ENCODE data around the gene GRID1. TPM values are rescaled to one million over a fixed set of nuclear protein-coding genes. Genes with fewer than 3 reads are reported as not detected.

GRID1 gene
- polyA plus RNA-seq, 3 donors, result 1.6 to 2.2 (median 1.7) TPM

DNA sequence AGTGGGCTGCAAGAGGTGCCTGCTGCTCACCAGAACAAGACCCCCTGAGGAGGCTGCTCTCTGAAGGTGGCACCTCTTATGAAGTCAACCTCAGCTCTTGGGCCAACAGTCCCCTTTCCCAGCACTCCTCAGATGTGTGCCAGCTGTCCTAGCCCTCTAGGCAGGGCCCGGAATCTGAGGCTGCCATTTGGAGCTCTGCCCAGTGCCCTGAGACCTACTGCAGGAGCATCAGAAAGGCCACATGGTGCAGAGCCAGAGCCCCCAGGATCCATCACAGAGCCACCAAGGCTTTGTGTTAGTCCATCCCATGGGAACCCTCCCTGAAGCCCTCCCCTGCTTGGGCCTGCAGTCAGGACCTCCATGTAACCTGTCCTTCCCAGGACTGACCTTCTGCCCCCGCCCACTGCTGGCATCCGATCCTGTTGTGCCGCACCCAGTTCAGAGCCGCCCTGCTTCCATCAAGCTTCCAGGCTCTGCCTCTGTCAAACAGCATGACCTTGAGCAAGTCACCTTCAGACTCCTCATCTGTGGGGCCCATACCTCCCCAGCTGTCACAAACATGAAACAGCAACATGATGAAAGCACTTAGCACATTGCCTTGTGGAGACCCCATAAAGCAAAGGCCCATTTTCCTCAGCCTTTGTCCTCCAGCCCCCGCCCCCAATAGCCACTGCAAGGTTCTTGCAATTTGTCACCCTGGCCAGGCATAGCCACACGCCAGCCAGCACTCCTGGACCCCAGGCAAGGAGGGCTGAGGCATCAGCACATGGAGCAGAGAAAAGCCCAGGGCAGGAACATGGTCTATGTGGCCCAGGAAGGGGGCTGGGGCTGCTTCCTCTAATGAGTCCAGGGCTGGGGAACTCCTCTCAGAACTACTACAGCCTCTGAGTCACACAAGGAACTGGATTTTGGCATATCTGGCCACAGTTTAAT, 51.7 kb downstream of the GRID1 start:
- no peak for DNase-seq

DNA sequence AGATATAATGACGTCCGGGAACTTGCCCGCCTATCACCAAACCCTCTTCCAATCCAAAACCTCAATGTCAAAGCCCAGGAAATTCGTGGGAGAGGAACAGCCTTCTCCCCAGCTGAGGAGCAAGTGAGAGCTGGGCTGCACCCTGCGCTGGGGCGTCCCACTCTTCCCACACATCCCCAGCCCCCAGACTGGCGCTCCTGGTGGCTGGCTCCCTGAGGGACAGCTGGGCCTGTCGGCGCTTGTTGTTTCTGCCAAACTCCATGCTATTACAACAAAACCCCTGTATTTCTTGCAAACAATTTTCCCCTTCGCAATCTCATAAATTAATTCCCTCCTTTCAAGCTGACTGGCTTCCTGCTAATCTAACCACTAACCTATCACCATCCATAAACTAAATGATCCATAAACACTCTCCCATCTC, 53.0 kb downstream of the GRID1 start:
- no peak for DNase-seq

DNA sequence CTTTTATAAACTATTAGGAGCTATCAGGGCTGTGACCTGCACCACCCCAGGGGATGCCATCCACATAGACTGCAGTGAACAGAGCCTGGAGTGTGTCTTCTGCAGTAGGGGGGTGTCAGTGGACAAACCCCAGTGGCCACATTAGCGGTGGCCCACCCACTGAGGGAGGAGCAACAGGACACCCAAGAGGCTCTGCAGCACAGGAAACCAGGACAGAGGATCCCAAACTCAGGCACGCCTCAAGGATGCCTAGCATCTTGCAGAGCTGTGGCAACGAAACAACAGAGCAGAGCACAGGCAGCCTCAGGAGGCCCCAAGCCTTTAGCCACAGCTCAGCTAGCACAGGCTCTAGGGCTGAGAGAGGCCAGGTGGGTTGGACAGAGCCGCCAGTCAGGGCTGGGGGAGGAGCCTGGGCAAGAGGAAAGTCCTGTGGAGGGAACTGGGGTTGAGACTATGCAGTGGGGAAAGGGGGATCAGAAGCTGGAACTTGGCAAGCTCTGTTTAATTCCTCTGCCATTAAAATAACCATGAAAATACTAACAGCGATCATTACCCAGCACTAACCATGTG, 53.8 kb downstream of the GRID1 start:
- no peak for DNase-seq

DNA sequence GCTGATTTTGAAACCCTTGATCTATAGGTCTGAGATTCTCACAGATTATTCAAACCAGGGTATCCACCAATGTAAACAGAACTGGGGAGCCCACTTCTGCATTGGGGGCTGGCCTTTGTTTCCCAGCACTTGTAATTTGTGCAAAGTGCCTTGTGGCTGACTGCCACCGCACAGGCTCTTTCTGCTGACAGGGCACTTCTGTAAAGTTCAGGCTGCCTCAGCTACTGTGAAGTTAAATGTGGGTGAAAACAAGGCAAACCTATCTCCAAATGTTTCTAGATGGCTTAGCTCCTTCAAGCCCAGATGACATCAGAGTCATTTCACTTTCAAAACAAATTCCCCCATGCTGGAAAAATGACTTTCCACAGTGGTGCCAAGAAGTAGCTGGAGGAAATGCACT, 54.7 kb downstream of the GRID1 start:
- DNase-seq, result no peak

DNA sequence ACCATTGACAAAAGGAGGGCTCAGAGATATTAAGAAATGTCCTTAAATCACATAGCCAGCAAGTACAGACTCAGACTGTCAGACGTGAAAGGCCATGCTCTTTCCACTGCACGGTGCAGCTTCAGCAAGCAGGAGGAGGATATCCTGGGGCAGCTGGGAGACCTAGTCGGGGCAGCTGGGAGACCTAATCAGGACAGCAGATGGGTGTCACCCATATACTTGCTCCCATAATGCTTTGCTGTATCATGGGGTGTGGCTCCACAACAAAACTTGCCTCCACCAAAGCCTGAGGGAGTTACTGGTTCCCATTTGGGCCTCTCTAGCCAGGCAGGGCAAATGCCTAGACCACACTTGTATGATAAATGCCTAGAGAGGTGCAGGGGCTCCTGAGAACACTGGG, 55.4 kb downstream of the GRID1 start:
- DNase-seq, result no peak

DNA sequence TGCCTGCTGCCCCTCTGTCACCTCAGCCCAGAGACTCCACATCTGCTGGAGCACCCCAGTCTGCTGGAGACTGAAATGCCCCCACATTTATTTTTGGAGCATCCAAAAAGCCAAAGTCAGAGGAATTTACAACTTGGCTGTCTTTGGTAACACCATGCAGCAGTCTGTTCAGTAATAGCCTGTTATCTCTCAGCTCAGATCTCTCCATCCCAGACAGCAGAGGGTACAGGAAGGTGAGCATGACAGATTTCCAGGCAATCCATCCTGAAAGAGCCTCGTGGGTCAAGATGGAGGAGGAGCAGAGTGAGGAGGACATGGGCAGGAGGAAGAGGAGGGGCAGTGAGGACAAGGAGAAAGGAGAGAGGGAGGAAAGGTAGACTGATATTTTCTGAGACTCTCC, 55.9 kb downstream of the GRID1 start:
- DNase-seq, result no peak

DNA sequence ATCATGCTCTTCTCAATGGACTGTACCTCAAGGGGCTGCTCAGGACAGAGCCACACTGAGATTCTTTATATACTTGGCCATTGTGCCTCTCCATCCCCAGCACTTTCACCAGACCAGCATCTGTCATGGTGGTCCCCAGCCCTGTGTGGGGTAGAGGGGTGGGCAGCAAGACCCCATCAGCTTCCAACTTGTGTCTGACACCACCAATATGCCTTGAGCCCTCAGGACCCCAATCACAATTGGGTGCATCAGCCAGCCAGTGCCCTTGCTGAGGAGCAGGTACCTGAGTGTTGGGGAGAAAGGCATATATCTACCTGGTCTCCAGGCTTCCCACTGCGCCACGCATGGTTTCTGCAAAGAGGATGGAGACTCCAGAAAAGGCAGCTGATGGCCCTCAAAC, 56.3 kb downstream of the GRID1 start:
- no peak for DNase-seq

DNA sequence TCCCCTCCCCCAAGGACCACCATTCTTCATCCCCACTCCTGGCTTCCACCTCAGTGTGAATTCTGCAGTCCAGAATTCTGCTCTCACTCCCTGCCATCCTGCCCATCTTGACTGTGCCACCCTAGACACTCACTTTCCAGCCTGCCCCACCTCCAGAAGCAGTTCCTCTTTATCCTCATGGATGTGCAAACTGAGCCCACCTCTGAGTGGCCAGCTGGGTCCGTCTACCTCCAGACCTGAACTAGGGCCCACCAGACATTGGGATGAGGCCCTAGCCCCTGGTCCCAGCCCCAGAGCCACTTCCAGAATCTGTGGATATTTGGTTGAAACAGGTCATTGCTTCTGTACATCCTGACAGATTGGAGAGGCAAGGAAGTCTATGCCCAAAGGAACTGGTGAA, 58.5 kb downstream of the GRID1 start:
- no peak for DNase-seq

DNA sequence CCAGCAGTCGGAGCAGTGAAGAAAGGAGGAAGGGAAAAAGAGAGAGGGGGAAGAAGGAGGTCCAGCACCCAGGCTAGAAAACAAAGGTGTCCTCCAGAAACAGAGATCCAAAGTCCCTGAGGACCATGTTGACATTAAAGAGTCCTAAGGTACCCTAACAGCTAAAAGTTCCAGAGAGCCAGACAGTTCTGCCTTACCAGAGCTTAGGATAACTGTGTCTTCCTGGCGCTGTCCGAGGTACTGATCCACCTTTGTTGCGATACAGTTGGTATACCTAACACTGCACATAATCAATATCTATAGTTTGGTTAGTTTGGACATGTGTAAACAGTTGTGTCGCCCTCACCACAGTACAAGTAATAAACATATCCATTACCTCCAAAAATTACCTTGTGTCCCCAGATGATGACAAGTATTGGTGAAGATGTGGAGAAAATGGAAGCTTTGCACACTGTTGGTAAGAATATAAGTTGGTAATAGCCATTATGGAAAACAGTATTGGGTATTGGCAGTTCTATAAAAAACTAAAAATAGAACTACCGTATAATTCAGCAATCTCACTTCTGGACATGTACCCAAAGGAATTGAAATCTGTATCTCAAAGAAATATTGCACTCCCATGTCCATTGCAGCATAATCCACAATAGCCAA, 59.8 kb downstream of the GRID1 start:
- DNase-seq, result peak; percentile 29

DNA sequence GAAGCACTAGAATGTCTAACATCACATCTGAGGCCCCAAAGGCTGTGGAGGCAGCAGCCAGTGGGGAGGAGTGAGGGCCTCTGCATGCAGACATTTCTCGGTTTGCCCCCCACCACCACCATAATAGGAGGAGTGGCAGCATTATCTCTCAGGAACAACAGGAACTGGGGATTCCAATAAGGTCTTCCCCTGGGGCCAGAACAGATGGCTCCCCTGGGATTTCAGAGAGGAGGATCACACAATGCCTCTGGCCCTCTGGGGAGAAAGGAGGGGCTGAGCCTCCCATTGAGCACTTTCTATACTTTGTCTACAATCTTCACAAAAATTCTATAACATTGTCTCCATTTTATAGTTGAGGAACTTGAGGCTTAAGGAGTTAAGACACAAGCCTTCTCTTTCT, 61.1 kb downstream of the GRID1 start:
- no peak for DNase-seq

DNA sequence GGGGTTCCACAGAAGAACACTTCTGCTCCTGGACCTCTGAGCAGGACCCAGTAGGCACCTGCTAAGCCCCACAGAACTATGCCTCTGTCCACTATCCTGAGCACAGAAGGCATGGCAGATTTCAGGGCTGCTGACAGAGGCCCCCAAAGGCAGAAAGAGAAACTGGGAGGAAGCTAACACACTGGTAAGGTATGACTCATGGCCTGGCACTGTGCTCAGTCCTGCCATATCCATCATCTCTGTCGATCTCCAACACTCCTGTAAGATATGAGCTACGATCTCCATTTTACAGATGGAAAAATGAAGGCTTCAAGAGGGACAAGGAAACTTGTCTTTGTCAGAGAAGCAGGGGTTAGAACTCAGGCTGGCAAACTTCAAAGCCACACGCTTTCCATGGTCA, 62.2 kb downstream of the GRID1 start:
- no peak for DNase-seq

DNA sequence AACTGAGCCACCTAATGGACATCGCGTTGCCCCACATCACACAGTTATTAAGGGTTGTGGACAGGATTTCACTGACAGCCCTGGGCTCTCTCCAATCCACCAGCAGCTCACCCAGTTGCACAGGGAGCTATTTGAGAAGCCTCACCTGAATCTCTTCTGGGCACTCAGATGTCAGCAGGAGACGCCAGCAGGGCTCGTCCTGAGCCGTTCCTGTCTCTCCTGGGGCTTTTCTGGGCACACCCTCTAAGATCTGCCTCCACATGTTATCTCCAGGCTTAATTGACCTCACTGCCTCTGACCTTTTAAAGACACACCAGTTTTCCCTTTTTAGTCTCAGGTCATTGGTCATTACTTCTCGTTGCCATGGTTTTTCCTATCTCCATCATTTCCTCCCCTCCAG, 63.0 kb downstream of the GRID1 start:
- DNase-seq, result no peak

DNA sequence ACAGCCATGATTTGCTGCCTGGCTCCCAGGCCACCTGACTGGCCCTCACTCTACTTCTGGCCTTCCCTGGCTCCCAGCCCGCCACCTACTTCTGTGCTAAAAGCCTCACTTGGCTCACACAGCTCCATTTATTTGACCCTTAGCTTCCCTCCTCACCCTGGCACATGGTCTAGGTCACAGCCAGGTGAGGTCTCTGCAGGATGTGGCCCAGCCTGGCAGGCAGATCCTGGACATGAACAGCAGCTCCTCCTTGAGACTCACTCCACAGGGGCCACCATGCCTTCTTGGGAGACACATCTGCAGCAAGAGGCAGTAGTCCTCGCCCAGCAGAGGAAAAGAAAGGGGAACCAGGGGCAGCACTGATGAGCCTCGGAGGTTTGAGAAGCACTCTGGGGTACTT, 64.6 kb downstream of the GRID1 start:
- no peak for DNase-seq

DNA sequence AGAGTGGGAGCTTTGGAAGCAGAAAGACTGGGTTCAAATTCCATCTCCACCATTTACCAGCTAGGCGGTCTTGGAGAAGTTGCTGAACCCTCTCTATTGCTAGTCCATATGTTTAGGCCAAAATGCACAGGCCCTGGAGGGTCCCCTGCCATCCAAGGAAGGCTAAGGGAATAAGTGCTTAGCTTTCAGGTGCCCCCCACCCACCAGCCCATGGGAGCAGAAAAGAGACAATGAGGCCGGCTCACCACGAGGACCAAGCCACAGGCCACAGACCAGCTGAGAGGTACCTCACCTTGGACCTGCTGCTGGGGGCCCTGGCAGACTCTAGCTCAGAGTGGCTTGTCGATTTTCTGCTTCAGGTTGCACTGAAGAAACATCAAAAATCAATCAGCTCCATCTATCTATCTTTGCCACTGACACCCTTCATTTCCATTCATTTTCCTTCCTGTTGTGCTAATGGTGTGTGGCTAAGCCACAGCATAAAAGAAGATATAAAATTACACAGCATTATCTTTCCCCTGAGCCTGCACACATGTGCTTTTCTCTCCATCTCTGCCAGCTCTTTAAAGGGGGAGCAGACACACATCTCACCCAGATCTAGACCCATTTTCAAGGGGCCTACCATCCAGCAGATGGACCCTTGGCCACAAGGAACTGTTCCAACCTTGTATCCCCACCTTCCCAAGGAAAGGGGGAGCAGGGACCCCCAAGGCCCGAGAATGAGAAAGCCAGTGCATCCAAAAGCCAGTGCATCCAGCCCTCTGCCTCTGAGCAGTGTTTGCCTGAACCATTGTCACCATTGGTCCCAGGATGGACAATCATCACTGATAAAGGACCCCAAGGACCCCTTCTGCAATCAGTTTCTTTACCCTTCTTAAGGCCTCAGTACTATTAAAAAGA, 65.4 kb downstream of the GRID1 start:
- no peak for DNase-seq

DNA sequence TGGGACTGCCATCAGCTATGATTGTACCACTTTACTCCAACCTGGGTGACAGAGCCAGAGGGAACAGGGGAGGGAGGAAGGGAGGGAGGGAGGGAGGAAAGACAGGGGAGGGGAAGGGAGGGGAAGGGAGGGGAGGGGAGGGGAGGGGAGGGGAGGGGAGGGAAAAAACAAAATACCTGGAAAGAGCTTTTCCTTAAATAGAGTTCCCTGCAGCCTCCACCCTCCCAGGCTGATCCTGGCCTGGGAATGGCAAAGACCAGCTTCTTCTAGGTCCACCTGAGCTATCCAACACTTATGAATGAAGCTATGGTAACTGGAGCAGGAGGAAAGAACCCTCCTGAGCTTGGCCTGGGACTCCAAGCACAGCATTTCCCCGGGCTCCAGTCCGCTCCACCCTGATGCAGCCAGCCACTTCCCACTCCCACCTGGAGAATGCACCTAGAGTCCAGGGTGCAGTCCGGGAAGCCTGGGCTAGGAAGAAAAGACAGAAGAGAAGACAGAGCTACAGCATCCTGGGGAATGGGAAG, 66.1 kb downstream of the GRID1 start:
- DNase-seq, result no peak

DNA sequence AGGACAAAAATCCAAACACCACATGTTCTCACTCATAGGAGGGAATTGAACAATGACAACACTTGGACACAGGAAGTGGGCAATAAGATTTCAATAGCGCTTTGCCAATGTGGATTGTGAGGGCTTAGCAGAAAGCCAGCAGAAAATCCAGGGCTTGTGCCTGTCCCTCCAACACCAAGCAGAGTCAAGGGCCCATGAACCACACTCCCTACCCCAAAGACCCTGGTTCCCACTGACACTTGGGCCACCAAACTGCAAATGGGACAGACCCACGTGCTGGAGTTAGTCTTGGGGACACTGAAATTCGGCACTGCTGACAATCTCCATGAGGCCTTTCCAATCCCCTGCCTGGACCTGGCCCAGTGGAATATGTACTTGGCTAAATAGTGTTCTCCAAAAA, 67.0 kb downstream of the GRID1 start:
- no peak for DNase-seq

DNA sequence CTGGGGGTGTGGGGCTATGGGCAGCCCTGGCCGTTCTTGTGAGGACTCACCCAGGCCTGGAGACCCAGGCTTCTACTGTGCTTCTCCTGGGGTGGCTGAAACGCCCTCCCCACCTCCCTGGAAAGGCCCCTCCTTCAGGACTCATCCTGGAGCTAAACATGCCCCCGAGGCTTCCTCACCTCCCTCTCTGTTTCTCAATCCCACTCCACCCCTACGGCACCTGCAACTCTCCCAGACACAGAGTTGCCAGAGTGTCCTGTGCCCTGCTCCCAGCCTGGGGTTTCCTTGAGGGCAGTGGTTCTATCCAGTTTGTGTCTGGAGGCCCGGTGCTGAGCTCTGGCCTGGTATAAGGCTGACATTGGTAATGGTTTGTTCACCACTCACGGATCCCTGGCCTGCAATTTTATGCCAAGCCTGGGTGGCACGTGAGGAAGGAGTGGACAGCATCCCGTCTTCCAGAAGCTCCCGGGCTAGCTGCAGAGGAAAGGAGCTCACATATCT, 68.0 kb downstream of the GRID1 start:
- no peak for DNase-seq

DNA sequence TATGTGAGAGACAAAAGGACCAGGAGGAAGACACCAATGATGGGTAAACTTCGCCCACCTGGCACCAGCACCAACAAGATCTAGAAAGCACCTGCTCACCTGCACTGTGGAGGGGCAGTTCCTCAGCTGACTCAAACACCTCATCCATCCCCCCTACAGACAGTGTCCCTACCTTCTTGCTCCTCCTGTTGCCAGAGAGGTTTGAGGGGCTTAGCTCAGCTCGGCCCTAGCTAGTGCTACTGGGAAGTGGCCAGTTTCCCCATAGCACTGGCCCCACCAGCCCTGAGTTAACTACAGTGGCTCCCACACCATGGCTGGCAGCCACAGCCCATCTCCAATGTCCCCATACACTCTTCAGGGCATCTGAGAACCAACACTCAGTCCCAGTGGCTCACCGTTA, 70.8 kb downstream of the GRID1 start:
- DNase-seq, result no peak

DNA sequence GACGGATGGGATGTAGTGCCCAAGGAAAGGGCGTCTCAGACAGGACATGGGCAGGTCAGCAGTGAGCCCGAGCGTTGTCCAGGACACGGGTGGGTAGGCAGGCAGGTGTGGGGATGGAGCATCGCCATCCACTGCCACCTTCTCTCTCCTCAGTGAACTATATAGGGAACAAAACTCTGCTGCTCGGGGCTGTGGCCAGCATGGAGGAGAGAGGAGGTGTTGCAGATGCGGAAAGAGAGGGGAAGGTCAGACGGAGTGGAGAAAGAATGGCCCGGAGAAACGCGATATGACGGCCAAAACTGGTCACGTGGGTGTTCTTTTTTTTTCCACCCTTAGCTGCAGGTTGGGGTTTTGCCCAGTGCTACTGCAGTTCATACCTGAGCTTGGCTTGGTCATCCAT, 71.2 kb downstream of the GRID1 start:
- no peak for DNase-seq

DNA sequence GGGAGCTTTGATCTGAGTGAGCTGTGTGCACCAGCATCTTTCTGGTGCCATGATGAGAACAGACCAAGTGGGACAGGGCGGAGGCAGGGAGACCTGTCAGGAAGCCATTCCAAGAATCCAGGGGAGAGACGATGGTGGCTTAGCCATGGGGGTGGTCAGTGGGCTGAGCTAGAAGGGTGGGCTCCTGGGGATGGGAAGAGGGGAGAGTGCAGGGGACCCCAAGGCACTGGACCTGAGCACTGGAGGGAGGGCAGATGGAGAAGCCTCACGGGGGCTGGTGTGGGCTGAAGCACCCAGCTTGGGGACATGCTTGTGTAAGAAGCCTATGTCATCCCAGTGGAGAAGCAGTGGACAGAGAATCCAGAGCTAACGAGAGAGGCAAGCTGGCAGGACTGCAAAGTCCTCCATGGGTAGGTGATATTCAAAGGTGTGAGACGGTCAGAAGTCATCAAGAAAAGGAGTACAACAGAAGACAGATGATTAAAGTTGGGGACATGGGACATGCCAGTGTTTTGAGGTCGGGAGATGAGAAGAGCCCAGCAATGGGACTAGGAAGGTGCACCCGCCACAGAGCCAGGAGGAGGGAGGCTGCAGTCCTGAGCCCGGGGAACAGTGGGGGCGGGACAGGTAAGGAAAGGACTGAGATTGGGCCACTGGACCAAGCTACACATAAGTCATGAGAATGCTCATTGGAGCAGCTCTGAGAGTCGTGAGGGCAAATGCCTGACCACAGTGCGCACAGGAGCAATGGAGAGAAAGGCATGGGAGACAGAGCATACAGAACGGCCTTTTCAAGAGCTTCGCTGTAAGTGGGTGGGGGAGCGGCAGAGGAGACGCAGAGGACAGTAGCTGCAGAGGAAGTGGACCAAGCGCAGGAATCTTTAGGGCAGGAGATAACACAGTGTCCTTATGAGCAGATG, 72.0 kb downstream of the GRID1 start:
- DNase-seq, result no peak

DNA sequence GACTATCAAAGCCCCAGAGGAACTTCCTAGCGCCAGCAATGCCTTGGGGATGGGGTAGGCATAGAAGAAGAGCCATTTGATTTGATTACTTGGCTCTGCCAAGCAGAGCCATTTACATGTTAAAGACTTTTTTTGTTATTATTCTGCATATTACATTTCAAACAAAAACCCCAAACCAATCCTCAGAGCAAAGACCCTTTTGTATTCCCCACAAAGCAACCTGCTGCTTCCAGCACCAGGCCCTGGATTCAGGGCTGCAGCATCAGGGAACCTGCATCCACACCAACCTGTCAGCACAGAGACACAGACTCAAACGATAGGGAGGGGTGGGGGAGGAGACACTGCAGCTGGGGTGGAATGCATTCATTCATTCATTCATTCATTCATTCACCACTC, 73.2 kb downstream of the GRID1 start:
- no peak for DNase-seq

All from renal pelvis (tissue), 4 donors.